SU-DHL-6 (cell line): Measurements from ENCODE around the gene PLB1.

Source experiments
- H2AFZ ChIP-seq: fragments of 200-600 bp; sonication (generic); 2 replicates; pipeline ENCODE4 v1.6.1; 2014; ENCODE audit warnings: low read depth, mild to moderate bottlenecking, moderate library complexity, mixed read lengths, antibody characterized with exemption, low read length; ENCODE audit not compliant: severe bottlenecking
- H3F3A ChIP-seq: fragments of 200-600 bp; shearing (Covaris generic); 2 replicates; pipeline ENCODE4 v1.6.0; 2016; ENCODE audit warnings: antibody characterized with exemption, mild to moderate bottlenecking; ENCODE audit not compliant: insufficient read depth
- H3K27ac ChIP-seq: fragments of 200-600 bp; sonication (generic); 2 replicates; pipeline ENCODE4 v1.5.1; 2016; ENCODE audit warnings: low read depth, mild to moderate bottlenecking, low read length, moderate library complexity, mixed read lengths
- H3K27me3 ChIP-seq: fragments of 200-600 bp; sonication (generic), shearing (Covaris generic); 2 replicates; pipeline ENCODE4 v1.6.0; 2014; ENCODE audit warnings: mild to moderate bottlenecking, low read length
- H3K36me3 ChIP-seq: fragments of 200-600 bp; sonication (generic); 2 replicates; pipeline ENCODE4 v1.6.1; 2014; ENCODE audit warnings: mild to moderate bottlenecking, low read length, mixed read lengths
- H3K4me2 ChIP-seq: fragments of 300-600, 200-600 bp; shearing (Covaris generic), sonication (generic); 2 replicates; pipeline ENCODE4 v1.6.0; 2014; ENCODE audit warnings: low read length, low read depth, mild to moderate bottlenecking; ENCODE audit not compliant: poor library complexity, severe bottlenecking
- H3K4me3 ChIP-seq: fragments of 200-600 bp; sonication (generic); 2 replicates; pipeline ENCODE4 v1.5.1; 2014; ENCODE audit warnings: antibody characterized with exemption, low read length, mild to moderate bottlenecking, mixed read lengths; ENCODE audit not compliant: insufficient read depth, poor library complexity, severe bottlenecking
- H3K79me2 ChIP-seq: fragments of 200-600 bp; sonication (generic); 2 replicates; pipeline ENCODE4 v1.6.1; 2014; ENCODE audit warnings: mild to moderate bottlenecking, low read length, moderate library complexity; ENCODE audit not compliant: insufficient read depth
- H3K9ac ChIP-seq: fragments of 200-600 bp; sonication (generic); 2 replicates; pipeline ENCODE4 v1.7.0; 2014; ENCODE audit warnings: mild to moderate bottlenecking, low read length
- H3K9me2 ChIP-seq: fragments of 200-600 bp; sonication (generic); replicated peaks from 2 replicates; pipeline ENCODE4 v1.6.1; 2014; ENCODE audit warnings: low read length; ENCODE audit not compliant: insufficient read depth
- H3K9me3 ChIP-seq: fragments of 200-600 bp; sonication (generic); 2 replicates; pipeline ENCODE4 v1.6.1; 2014; ENCODE audit warnings: low read length, mixed read lengths; ENCODE audit not compliant: insufficient read depth
- H4K20me1 ChIP-seq: fragments of 200-600 bp; sonication (generic); 2 replicates; pipeline ENCODE4 v1.6.1; 2014; ENCODE audit warnings: low read depth, mild to moderate bottlenecking, antibody characterized with exemption, low read length, moderate library complexity, mixed read lengths
- CTCF ChIP-seq: fragments of 200-600 bp; sonication (generic); IDR thresholded peaks from one replicate; pipeline ENCODE4 v1.5.1; 2017; ENCODE audit warnings: antibody characterized with exemption, mild to moderate bottlenecking, low read length, moderate library complexity; ENCODE audit not compliant: insufficient read depth, poor library complexity, severe bottlenecking
- EZH2phosphoT487 ChIP-seq: fragments of 200-600 bp; sonication (generic), shearing (Covaris generic); conservative IDR thresholded peaks from 2 replicates; pipeline ENCODE4 v1.6.1; 2018; ENCODE audit warnings: mild to moderate bottlenecking, antibody characterized with exemption, low read length, moderate library complexity, mixed read lengths

PLB1 gene

GRCh38 chr2:28463211-28463816 lies 32.5 kb upstream of the PLB1 start:
- H3K27ac ChIP-seq: no peak overlapping the region
- H2AFZ ChIP-seq: no peak overlapping the region
- no peaks in the 10 kb centered on the region for H3K9me3 ChIP-seq
- no peaks in the 10 kb centered on the region for H3K9me2 ChIP-seq
- H4K20me1 ChIP-seq: no peaks in the 10 kb centered on the region
- no peak overlapping the region for H3K9ac ChIP-seq
- no peak overlapping the region for H3K4me2 ChIP-seq
- no peaks in the 10 kb centered on the region for H3F3A ChIP-seq
- H3K79me2 ChIP-seq: no peaks in the 10 kb centered on the region
- H3K4me3 ChIP-seq: no peak overlapping the region
- TF ChIP-seq EZH2phosphoT487: no peak
- TF ChIP-seq CTCF: no peak
- H3K36me3 ChIP-seq: no peaks in the 10 kb centered on the region
- no peaks in the 10 kb centered on the region for H3K27me3 ChIP-seq

GRCh38 chr2:28463893-28464292 lies 32.0 kb upstream of the PLB1 start:
- Histone ChIP-seq H3K4me3 (no peak overlapping the region), H2AFZ (no peak overlapping the region), H3K9me3 (no peaks in the 10 kb centered on the region), H3K27ac (no peak overlapping the region), H4K20me1 (no peaks in the 10 kb centered on the region), H3K9me2 (no peaks in the 10 kb centered on the region), H3K79me2 (no peaks in the 10 kb centered on the region), H3K4me2 (no peak overlapping the region), H3K36me3 (no peaks in the 10 kb centered on the region), H3K9ac (no peak overlapping the region), H3F3A (no peaks in the 10 kb centered on the region), H3K27me3 (no peaks in the 10 kb centered on the region)
- TF ChIP-seq EZH2phosphoT487 (no peak), CTCF (no peak)

GRCh38 chr2:28465148-28465885 lies 30.5 kb upstream of the PLB1 start:
- Histone ChIP-seq H3K9me3 (no peaks in the 10 kb centered on the region), H3K79me2 (no peaks in the 10 kb centered on the region), H3K27ac (no peak overlapping the region), H3K9me2 (no peaks in the 10 kb centered on the region), H3F3A (no peaks in the 10 kb centered on the region), H2AFZ (no peak overlapping the region), H3K36me3 (no peaks in the 10 kb centered on the region), H4K20me1 (no peaks in the 10 kb centered on the region), H3K4me2 (no peak overlapping the region), H3K27me3 (no peaks in the 10 kb centered on the region), H3K4me3 (no peak overlapping the region), H3K9ac (no peak overlapping the region)
- TF ChIP-seq EZH2phosphoT487 (no peak), CTCF (no peak)
